Body of pancreas (tissue), 4 donors: ENCODE data around the gene PFDN1.

Source experiments
- CTCF ChIP-seq, 7 experiments: fragments of 450-650 bp in 4 of 7; fragments of 200-600 bp in 3 of 7; sonication (generic) in 3 of 7; IDR thresholded peaks; one replicate each; pipeline ENCODE4 v1.5.1; 2016 to 2019; ENCODE audit warnings: antibody characterized with exemption in 7 of 7
- POLR2A ChIP-seq, 3 donors: fragments of 450-650 bp; IDR thresholded peaks; one replicate each; pipeline ENCODE4 v1.6.1; 2016; ENCODE audit warnings: antibody characterized with exemption in 3 of 3, mild to moderate bottlenecking in 2 of 3

- TF ChIP-seq CTCF (IDR thresholded peaks at IDR 0.05) = no peak
- no peak for TF ChIP-seq POLR2A (IDR thresholded peaks at IDR 0.05)
These were observed 15.9 kb upstream of the PFDN1 start for GRCh38 chr5:140318792-140319191.
